HCT116 (cell line): ENCODE data around the gene PTPRF. TPM values are rescaled to one million over a fixed set of nuclear protein-coding genes. Genes with fewer than 3 reads are reported as not detected.
"Not testable (repeated sequence)": the region's sequence is repeated elsewhere in the genome, so short reads cannot be mapped to it uniquely, and the experiment has no call there.

Experiments used
- ATAC-seq: fragments of 200-7000 bp; cut with Tn5 transposase; 2 replicates; pipeline ENCODE4 v1.9.1; 2020; ENCODE audit warnings: mild to moderate bottlenecking, moderate library complexity
- BruUV-seq: library from RNA; stranded (reverse); fragments of 400-500 nt; replicated peaks from 2 replicates; lab custom pipeline; 2021; lab: Mats Ljungman, UMichigan
- CTCF ChIA-PET: fragments of 300-600 bp; sonication (Branson Sonifier 250); formaldehyde crosslinking; loops from one replicate; lab custom pipeline; 2021; ENCODE audit warnings: antibody characterized with exemption; lab: Charles Lee
- POLR2A ChIA-PET: fragments of 300-600, 350-600 bp; sonication (Branson Sonifier 250); formaldehyde crosslinking; loops from one replicate; lab custom pipeline; 2021; ENCODE audit warnings: antibody characterized with exemption; lab: Charles Lee
- RAD21 ChIA-PET, 2 experiments: fragments of 300-600 bp; sonication (Branson Sonifier 250); formaldehyde crosslinking; loops; one replicate each; lab custom pipeline; 2023; ENCODE audit warnings: low total read pairs in 2 of 2; ENCODE audit not compliant: uncharacterized antibody in 2 of 2, unreplicated experiment in 2 of 2, low non-redundant PET in 1 of 2; lab: Charles Lee
- DNase-seq: peaks from one replicate; pipeline ENCODE4 v3.0.0-alpha.2; 2010; ENCODE audit warnings: low read depth, low spot score
- H2AFZ ChIP-seq: fragments of 200-600 bp; shearing (Covaris generic), sonication (generic); 2 replicates; pipeline ENCODE4 v1.6.1; 2017; ENCODE audit warnings: low read depth, mixed run types, mixed read lengths, antibody characterized with exemption, low read length; ENCODE audit not compliant: poor library complexity, severe bottlenecking
- H3K27ac ChIP-seq: 2 replicates; pipeline ENCODE4 v1.5.1; 2012; ENCODE audit warnings: low read depth, low read length
- H3K27me3 ChIP-seq: fragments of 200-600 bp; sonication (generic); 2 replicates; pipeline ENCODE4 v1.6.1; 2016; ENCODE audit warnings: mixed run types, low read length, mixed read lengths; ENCODE audit not compliant: insufficient read depth
- H3K36me3 ChIP-seq, 2 experiments: fragments of 200-500 bp in 1 of 2; fragments of 200-600 bp in 1 of 2; sonication (Bioruptor generic) in 1 of 2; sonication (generic) in 1 of 2; 2 replicates each; pipeline versions ENCODE4 v1.5.1 to v1.6.1; 2014 to 2016; ENCODE audit warnings: low read length in 2 of 2, inconsistent platforms in 1 of 2, mixed read lengths in 1 of 2, mixed run types in 1 of 2; ENCODE audit not compliant: insufficient read depth in 2 of 2, control insufficient read depth in 1 of 2
- H3K4me1 ChIP-seq, 2 experiments: fragments of 200-600 bp in 1 of 2; sonication (generic) in 1 of 2; 2 replicates each; pipeline versions ENCODE4 v1.5.1 to v1.6.1; 2012 to 2017; ENCODE audit warnings: low read length in 2 of 2, inconsistent platforms in 1 of 2, mild to moderate bottlenecking in 1 of 2, mixed read lengths in 1 of 2, mixed run types in 1 of 2, moderate library complexity in 1 of 2; ENCODE audit not compliant: insufficient read depth in 2 of 2, control insufficient read depth in 1 of 2
- H3K4me2 ChIP-seq: fragments of 200-600 bp; sonication (generic); 2 replicates; pipeline ENCODE4 v1.6.1; 2017; ENCODE audit warnings: mixed run types, low read length, mixed read lengths
- H3K4me3 ChIP-seq, 2 experiments: fragments of 200-600 bp in 1 of 2; sonication (generic) in 1 of 2; replicated peaks in 1 of 2; 2 replicates each; pipeline ENCODE4 v1.5.1; 2011 to 2016; ENCODE audit warnings: low read length in 2 of 2, control low read depth in 1 of 2, low read depth in 1 of 2, mild to moderate bottlenecking in 1 of 2, mixed read lengths in 1 of 2, mixed run types in 1 of 2
- H3K79me2 ChIP-seq: fragments of 200-600 bp; sonication (generic); 2 replicates; pipeline ENCODE4 v1.6.1; 2017; ENCODE audit warnings: mild to moderate bottlenecking, mixed run types, low read length, moderate library complexity, mixed read lengths; ENCODE audit not compliant: insufficient read depth
- H3K9ac ChIP-seq: fragments of 200-600 bp; sonication (generic); 2 replicates; pipeline ENCODE4 v1.6.1; 2016; ENCODE audit warnings: low read length, mixed read lengths
- H3K9me2 ChIP-seq: fragments of 200-600 bp; sonication (generic), shearing (Covaris generic); 2 replicates; pipeline ENCODE4 v1.6.1; 2017; ENCODE audit warnings: mixed run types, mild to moderate bottlenecking, moderate library complexity; ENCODE audit not compliant: insufficient read depth
- H3K9me3 ChIP-seq, 2 experiments: fragments of 200-500 bp in 1 of 2; fragments of 200-600 bp in 1 of 2; sonication (Bioruptor generic) in 1 of 2; sonication (generic) in 1 of 2; 2 replicates each; pipeline ENCODE4 v1.6.1; 2014 to 2017; ENCODE audit warnings: low read length in 2 of 2, mixed read lengths in 2 of 2, inconsistent platforms in 1 of 2, low read depth in 1 of 2, mild to moderate bottlenecking in 1 of 2, mixed run types in 1 of 2, moderate library complexity in 1 of 2; ENCODE audit not compliant: control insufficient read depth in 1 of 2, insufficient read depth in 1 of 2
- H4K20me1 ChIP-seq: fragments of 200-600 bp; sonication (generic), shearing (Covaris generic); 2 replicates; pipeline ENCODE4 v1.6.1; 2017; ENCODE audit warnings: mixed run types, mild to moderate bottlenecking, moderate library complexity; ENCODE audit not compliant: insufficient read depth
- CBX3 ChIP-seq: IDR thresholded peaks from 2 replicates; pipeline ENCODE4 v1.6.1; 2012; ENCODE audit warnings: low read depth
- CEBPB ChIP-seq: IDR thresholded peaks from 2 replicates; pipeline ENCODE4 v1.6.1; 2012; ENCODE audit warnings: low read depth
- CTCF ChIP-seq, 3 experiments: fragments of 200-600 bp in 1 of 3; sonication (generic) in 1 of 3; IDR thresholded peaks in 2 of 3; conservative IDR thresholded peaks in 1 of 3; 2 replicates each; pipeline ENCODE4 v1.5.1; 2012 to 2017; ENCODE audit warnings: low read depth in 2 of 3, low read length in 2 of 3, antibody characterized with exemption in 1 of 3, borderline replicate concordance in 1 of 3, control low read depth in 1 of 3, mild to moderate bottlenecking in 1 of 3, mixed read lengths in 1 of 3, mixed run types in 1 of 3, moderate library complexity in 1 of 3; ENCODE audit not compliant: insufficient read depth in 1 of 3
- ELF1 ChIP-seq: IDR thresholded peaks from 2 replicates; pipeline ENCODE4 v1.6.1; 2012; ENCODE audit warnings: low read depth, borderline replicate concordance
- EZH2 ChIP-seq: fragments of 200-600 bp; sonication (generic); IDR thresholded peaks from 2 replicates; pipeline ENCODE4 v1.6.1; 2017; ENCODE audit warnings: antibody characterized with exemption, mixed run types
- EZH2phosphoT487 ChIP-seq: fragments of 200-600 bp; IDR thresholded peaks from 2 replicates; pipeline ENCODE4 v1.6.1; 2018; ENCODE audit warnings: antibody characterized with exemption, borderline replicate concordance
- FOSL1 ChIP-seq: IDR thresholded peaks from 2 replicates; pipeline ENCODE4 v1.6.1; 2012; ENCODE audit warnings: low read depth
- JUND ChIP-seq: IDR thresholded peaks from 2 replicates; pipeline ENCODE4 v1.6.1; 2012
- POLR2A ChIP-seq: IDR thresholded peaks from 2 replicates; pipeline ENCODE4 v1.7.0; 2011; ENCODE audit warnings: borderline replicate concordance; ENCODE audit not compliant: insufficient read depth, insufficient read length; ENCODE audit errors: extremely low read depth
- RAD21 ChIP-seq: IDR thresholded peaks from 2 replicates; pipeline ENCODE4 v1.6.1; 2012; ENCODE audit warnings: low read depth, mild to moderate bottlenecking
- SP1 ChIP-seq: IDR thresholded peaks from 2 replicates; pipeline ENCODE4 v1.6.1; 2012; ENCODE audit warnings: low read depth
- SRF ChIP-seq: IDR thresholded peaks from 2 replicates; pipeline ENCODE4 v1.6.1; 2012; ENCODE audit warnings: low read depth
- YY1 ChIP-seq: IDR thresholded peaks from 2 replicates; pipeline ENCODE4 v1.6.1; 2011; ENCODE audit warnings: low read length, low read depth, moderate library complexity, mild to moderate bottlenecking; ENCODE audit not compliant: insufficient replicate concordance; ENCODE audit errors: extremely low read depth
- ZFX ChIP-seq: fragments of 450-650 bp; IDR thresholded peaks from 2 replicates; pipeline ENCODE4 v1.6.1; 2017
- ZNF274 ChIP-seq: fragments of 200-500 bp; sonication (Bioruptor generic); IDR thresholded peaks from 2 replicates; pipeline ENCODE4 v1.6.1; 2014; ENCODE audit warnings: mild to moderate bottlenecking, low read depth, low read length, inconsistent platforms
- intact Hi-C: fragments of 100-400 bp; cut with micrococcal nuclease; formaldehyde crosslinking; loops from 2 replicates; pipeline ENCODE4 v1.10.0; 2022
- total RNA-seq: library from RNA; stranded (reverse); gene quantifications from one replicate; pipeline ENCODE4 v1.2.1, GENCODE V29; 2021; ENCODE audit not compliant: unreplicated experiment
- TF ChIP-seq, protein P1 (sequence below): IDR thresholded peaks from 2 replicates; pipeline ENCODE4 v1.6.1; 2012
- TF ChIP-seq, protein P2 (sequence below): IDR thresholded peaks from 2 replicates; pipeline ENCODE4 v1.6.1; 2011; ENCODE audit warnings: mild to moderate bottlenecking, low read length, moderate library complexity; ENCODE audit not compliant: insufficient replicate concordance; ENCODE audit errors: extremely low read depth
- TF ChIP-seq, protein P3 (sequence below): IDR thresholded peaks from 2 replicates; pipeline ENCODE4 v1.6.1; 2012

The PTPRF gene
- total RNA-seq, 1 experiment from 2014 or later, result 224 TPM

DNA sequence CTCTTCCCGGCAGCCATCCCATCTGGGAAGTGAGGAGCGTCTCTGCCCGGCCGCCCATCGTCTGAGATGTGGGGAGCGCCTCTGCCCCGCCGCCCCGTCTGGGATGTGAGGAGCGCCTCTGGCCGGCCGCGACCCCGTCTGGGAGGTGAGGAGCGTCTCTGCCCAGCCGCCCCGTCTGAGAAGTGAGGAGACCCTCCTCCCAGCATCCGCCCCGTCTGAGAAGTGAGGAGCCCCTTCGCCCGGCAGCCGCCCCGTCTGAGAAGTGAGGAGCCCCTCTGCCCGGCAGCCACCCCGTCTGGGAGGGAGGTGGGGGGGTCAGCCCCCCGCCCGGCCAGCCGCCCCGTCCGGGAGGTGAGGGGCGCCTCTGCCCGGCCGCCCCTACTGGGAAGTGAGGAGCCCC is 28.9 kb upstream of the PTPRF start:
- H3K9me3 ChIP-seq, intact Hi-C loops, H4K20me1 ChIP-seq, H3K36me3 ChIP-seq, H3K27me3 ChIP-seq, H3K4me3 ChIP-seq, H3K4me1 ChIP-seq, H3K9me2 ChIP-seq, BruUV-seq, ATAC-seq, H3K4me2 ChIP-seq, H3K79me2 ChIP-seq, H3K27ac ChIP-seq, CTCF ChIA-PET, RAD21 ChIA-PET, H2AFZ ChIP-seq, DNase-seq, POLR2A ChIA-PET, H3K9ac ChIP-seq: not testable (repeated sequence)

GRCh38 chr1:43503534-43503933 is 27.1 kb upstream of the PTPRF start:
- no peak overlapping the region for H2AFZ ChIP-seq
- H3K27me3 ChIP-seq, result no peaks in the 10 kb centered on the region
- no peaks in the 10 kb centered on the region for H4K20me1 ChIP-seq
- H3K9me2 ChIP-seq, result no peaks in the 10 kb centered on the region
- H3K9me3 ChIP-seq, result no peaks in the 10 kb centered on the region
- peaks cover 0 to under 1% of the 10 kb centered on the region in 2 experiments; a peak in 1 of 4 replicates for H3K4me1 ChIP-seq
- no peak overlapping the region for H3K9ac ChIP-seq
- no peak overlapping the region for H3K4me3 ChIP-seq
- ChIA-PET CTCF (no interaction called here), RAD21 (no interaction called here), POLR2A (no interaction called here)
- BruUV-seq, result no TSS peak
- H3K36me3 ChIP-seq, result no peaks in the 10 kb centered on the region
- ATAC-seq (no peak), DNase-seq (no peak)
- no peak overlapping the region for H3K27ac ChIP-seq
- intact Hi-C loops, result no loop called here
- TF ChIP-seq RAD21, result no peak
- TF ChIP-seq ZNF274, result no peak
- TF ChIP-seq CEBPB, result no peak
- no peak for TF ChIP-seq CBX3
- TF ChIP-seq FOSL1, result no peak
- TF ChIP-seq CTCF (IDR thresholded peaks at IDR 0.05 in 2 of 3, conservative IDR thresholded peaks at IDR 0.05 in 1 of 3; ENCODE audit: borderline replicate concordance in 1 of 3, insufficient read depth in 1 of 3, low read depth in 2 of 3, low read length in 2 of 3), result no peak
- TF ChIP-seq, protein P1, sequence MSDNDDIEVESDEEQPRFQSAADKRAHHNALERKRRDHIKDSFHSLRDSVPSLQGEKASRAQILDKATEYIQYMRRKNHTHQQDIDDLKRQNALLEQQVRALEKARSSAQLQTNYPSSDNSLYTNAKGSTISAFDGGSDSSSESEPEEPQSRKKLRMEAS, result no peak
- TF ChIP-seq YY1, result no peak
- TF ChIP-seq ZFX, result no peak
- TF ChIP-seq, protein P2, sequence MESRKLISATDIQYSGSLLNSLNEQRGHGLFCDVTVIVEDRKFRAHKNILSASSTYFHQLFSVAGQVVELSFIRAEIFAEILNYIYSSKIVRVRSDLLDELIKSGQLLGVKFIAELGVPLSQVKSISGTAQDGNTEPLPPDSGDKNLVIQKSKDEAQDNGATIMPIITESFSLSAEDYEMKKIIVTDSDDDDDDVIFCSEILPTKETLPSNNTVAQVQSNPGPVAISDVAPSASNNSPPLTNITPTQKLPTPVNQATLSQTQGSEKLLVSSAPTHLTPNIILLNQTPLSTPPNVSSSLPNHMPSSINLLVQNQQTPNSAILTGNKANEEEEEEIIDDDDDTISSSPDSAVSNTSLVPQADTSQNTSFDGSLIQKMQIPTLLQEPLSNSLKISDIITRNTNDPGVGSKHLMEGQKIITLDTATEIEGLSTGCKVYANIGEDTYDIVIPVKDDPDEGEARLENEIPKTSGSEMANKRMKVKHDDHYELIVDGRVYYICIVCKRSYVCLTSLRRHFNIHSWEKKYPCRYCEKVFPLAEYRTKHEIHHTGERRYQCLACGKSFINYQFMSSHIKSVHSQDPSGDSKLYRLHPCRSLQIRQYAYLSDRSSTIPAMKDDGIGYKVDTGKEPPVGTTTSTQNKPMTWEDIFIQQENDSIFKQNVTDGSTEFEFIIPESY, result no peak
- no peak for TF ChIP-seq JUND
- no peak for TF ChIP-seq SRF
- TF ChIP-seq SP1, result no peak
- TF ChIP-seq EZH2, result no peak
- TF ChIP-seq, protein P3, sequence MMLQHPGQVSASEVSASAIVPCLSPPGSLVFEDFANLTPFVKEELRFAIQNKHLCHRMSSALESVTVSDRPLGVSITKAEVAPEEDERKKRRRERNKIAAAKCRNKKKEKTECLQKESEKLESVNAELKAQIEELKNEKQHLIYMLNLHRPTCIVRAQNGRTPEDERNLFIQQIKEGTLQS, result no peak
- no peak for TF ChIP-seq EZH2phosphoT487
- no peak for TF ChIP-seq ELF1
- TF ChIP-seq POLR2A, result no peak
- H3K79me2 ChIP-seq, result no peaks in the 10 kb centered on the region
- no peak overlapping the region for H3K4me2 ChIP-seq
